ENCODE measurements around the gene NEU4. TPM values are rescaled to one million over a fixed set of nuclear protein-coding genes. Genes with fewer than 3 reads are reported as not detected.
"Not testable (repeated sequence)": the region's sequence is repeated elsewhere in the genome, so short reads cannot be mapped to it uniquely, and the experiment has no call there.

Gene NEU4
- total RNA-seq, 1 donor from 2014 or later: 109 TPM

- no peak for ATAC-seq
Measured at GRCh38 chr2:241798081-241798630, 10.8 kb upstream of the NEU4 start.

GRCh38 chr2:241798631-241799521, 10.1 kb upstream of the NEU4 start:
- DNase-seq (ENCODE audit: low spot score) (no peak), ATAC-seq (no peak)

More at GRCh38 chr2:241798081-241798630, 10.8 kb upstream of the NEU4 start:
- DNase-seq (ENCODE audit: low spot score): no peak

GRCh38 chr2:241799522-241800197, 9.3 kb upstream of the NEU4 start:
- ATAC-seq (no peak), DNase-seq (ENCODE audit: low spot score) (no peak)

- not testable (repeated sequence) for DNase-seq (ENCODE audit: low spot score); ATAC-seq
Measured at GRCh38 chr2:241800198-241800903, 8.6 kb upstream of the NEU4 start.

- DNase-seq (ENCODE audit: low spot score) (no peak), ATAC-seq (no peak)
Measured at GRCh38 chr2:241801611-241802420, 7.2 kb upstream of the NEU4 start.

GRCh38 chr2:241802421-241803318, 6.3 kb upstream of the NEU4 start:
- DNase-seq (ENCODE audit: low spot score) (no peak), ATAC-seq (no peak)

GRCh38 chr2:241803387-241804325, 5.3 kb upstream of the NEU4 start:
- ATAC-seq (peak; percentile 74), DNase-seq (ENCODE audit: low spot score) (peak; percentile 62)

GRCh38 chr2:241804326-241805229, 4.4 kb upstream of the NEU4 start:
- ATAC-seq (no peak), DNase-seq (ENCODE audit: low spot score) (no peak)

- not testable (repeated sequence) for DNase-seq (ENCODE audit: low spot score); ATAC-seq
Measured at GRCh38 chr2:241806217-241806616, 2.8 kb upstream of the NEU4 start.

- DNase-seq (ENCODE audit: low spot score) (no peak), ATAC-seq (no peak)
Measured at GRCh38 chr2:241808051-241808720, 807 bp upstream of the NEU4 start.

GRCh38 chr2:241809383-241810306, 652 bp downstream of the NEU4 start:
- DNase-seq (ENCODE audit: low spot score) (peak; percentile 53), ATAC-seq (peak; percentile 27)

- ATAC-seq (peak; percentile 62), DNase-seq (ENCODE audit: low spot score) (peak; percentile 83)
Measured at GRCh38 chr2:241810307-241811200, 1.6 kb downstream of the NEU4 start.

GRCh38 chr2:241811201-241811951, 2.4 kb downstream of the NEU4 start:
- DNase-seq (ENCODE audit: low spot score) (peak; percentile 86), ATAC-seq (peak; percentile 62)
